ENCODE results near the gene PTTG1IP2. TPM values are rescaled to one million over a fixed set of nuclear protein-coding genes. Genes with fewer than 3 reads are reported as not detected.

The PTTG1IP2 gene
- total RNA-seq, 4 donors from 2014 or later, result not detected

GRCh38 chr7:90465816-90466215 is 3.6 kb upstream of the PTTG1IP2 start:
- DNase-seq (ENCODE audit: low spot score in 2 of 2), result no peak
- no peaks in the 10 kb centered on the region for H3K4me1 ChIP-seq
- H3K36me3 ChIP-seq, result no peaks in the 10 kb centered on the region
- H3K4me3 ChIP-seq, result no peak overlapping the region
- TF ChIP-seq CTCF (IDR thresholded peaks at IDR 0.05) (no peak), EP300 (IDR thresholded peaks at IDR 0.05) (no peak), POLR2A (IDR thresholded peaks at IDR 0.05) (no peak)
- no peak overlapping the region for H3K27ac ChIP-seq
- no peaks in the 10 kb centered on the region for H3K27me3 ChIP-seq
- peaks cover 0 to 11% (median 0%) of the 10 kb centered on the region in 4 donors for H3K9me3 ChIP-seq

- TF ChIP-seq POLR2A (IDR thresholded peaks at IDR 0.05) (no peak), EP300 (IDR thresholded peaks at IDR 0.05) (no peak), CTCF (IDR thresholded peaks at IDR 0.05) (no peak)
- Histone ChIP-seq H3K4me1 (no peaks in the 10 kb centered on the region), H3K36me3 (no peaks in the 10 kb centered on the region), H3K27ac (no peak overlapping the region), H3K4me3 (no peak overlapping the region), H3K27me3 (peaks cover 0 to 2% of the 10 kb centered on the region in 2 donors), H3K9me3 (no peaks in the 10 kb centered on the region)
- DNase-seq (ENCODE audit: low spot score in 2 of 2), result no peak
- WGBS, 2 donors, result 52 to 71% methylated on average over 1 of the region's 1 CpG
These were observed 3.5 kb downstream of the PTTG1IP2 start for GRCh38 chr7:90472805-90473540.

- Histone ChIP-seq H3K27ac (no peak overlapping the region), H3K27me3 (peaks cover 0 to 2% of the 10 kb centered on the region in 2 donors), H3K36me3 (no peaks in the 10 kb centered on the region), H3K4me3 (no peak overlapping the region), H3K9me3 (no peaks in the 10 kb centered on the region), H3K4me1 (no peaks in the 10 kb centered on the region)
- no peak for DNase-seq (ENCODE audit: low spot score in 2 of 2)
- TF ChIP-seq CTCF (IDR thresholded peaks at IDR 0.05) (no peak), POLR2A (IDR thresholded peaks at IDR 0.05) (no peak), EP300 (IDR thresholded peaks at IDR 0.05) (no peak)
These were observed 4.4 kb downstream of the PTTG1IP2 start for GRCh38 chr7:90473814-90474213.

- Histone ChIP-seq H3K27ac (no peak overlapping the region), H3K27me3 (peaks cover 0 to 2% of the 10 kb centered on the region in 2 donors), H3K9me3 (no peaks in the 10 kb centered on the region), H3K4me3 (no peak overlapping the region), H3K36me3 (no peaks in the 10 kb centered on the region), H3K4me1 (no peaks in the 10 kb centered on the region)
- 72 to 77% methylated on average over 2 of the region's 2 CpGs for WGBS, 2 donors
- TF ChIP-seq EP300 (IDR thresholded peaks at IDR 0.05), result no peak
- no peak for TF ChIP-seq POLR2A (IDR thresholded peaks at IDR 0.05)
- DNase-seq (ENCODE audit: low spot score in 2 of 2), result no peak
These were observed 5.1 kb downstream of the PTTG1IP2 start for GRCh38 chr7:90474284-90475210.

GRCh38 chr7:90483251-90483650 is 13.8 kb downstream of the PTTG1IP2 start:
- Histone ChIP-seq H3K27ac (no peak overlapping the region), H3K4me1 (no peaks in the 10 kb centered on the region), H3K27me3 (no peaks in the 10 kb centered on the region), H3K36me3 (no peaks in the 10 kb centered on the region), H3K4me3 (no peak overlapping the region), H3K9me3 (no peaks in the 10 kb centered on the region)
- TF ChIP-seq CTCF (IDR thresholded peaks at IDR 0.05), result no peak
- 94 to 97% methylated on average over 1 of the region's 1 CpG for WGBS, 2 donors
- DNase-seq (ENCODE audit: low spot score in 2 of 2), result no peak

All from tibial nerve (tissue), 4 donors.